ENCODE measurements around the gene ABHD17B. TPM values are rescaled to one million over a fixed set of nuclear protein-coding genes. Genes with fewer than 3 reads are reported as not detected.
"Not testable (repeated sequence)": the region's sequence is repeated elsewhere in the genome, so short reads cannot be mapped to it uniquely, and the experiment has no call there.

Gene ABHD17B
- total RNA-seq, result 7.8 TPM
- long read RNA-seq, transcript ABHD17B-201 (4 exons, 2,614 nt), result major isoform, 8 of 9 reads
- long read RNA-seq, partial matches to known transcripts, result 0 of 9 reads
- long read RNA-seq, other reads (novel, unspliced or antisense), result 1 of 9 reads

GRCh38 chr9:71911061-71911907 is at the start of gene ABHD17B, which contains the start of gene C9orf85:
TSS of gene ABHD17B (minus strand) at chr9:71911193. CDS start at chr9:71875080, 36,113 bp downstream.
TSS of gene C9orf85 (plus strand) at chr9:71911639. CDS start at chr9:71911735, 96 bp downstream.
- intact Hi-C loops (cut with DNase I), result loop anchor here (5.0 to 10.0 kb wide), 2 partner anchors 114 to 144 kb away; partner anchors contain the start of gene CEMIP2
- peak; percentile 99 for DNase-seq (ENCODE audit: low spot score)

- intact Hi-C loops (cut with DNase I), result loop anchor here (10.0 kb wide), 1 partner anchor 59 kb away; no protein-coding TSS in a partner anchor
- no peak for DNase-seq (ENCODE audit: low spot score)
These were observed 44.4 kb upstream of the ABHD17B start for GRCh38 chr9:71955300-71955915.

- not testable (repeated sequence) for DNase-seq (ENCODE audit: low spot score)
- intact Hi-C loops (cut with DNase I), result loop anchor here (10.0 kb wide), 1 partner anchor 60 kb away; no protein-coding TSS in a partner anchor
These were observed 43.7 kb upstream of the ABHD17B start for GRCh38 chr9:71954652-71955051.

GRCh38 chr9:71944754-71945375 is 33.9 kb upstream of the ABHD17B start:
- intact Hi-C loops (cut with DNase I), result no loop called here
- no peak for DNase-seq (ENCODE audit: low spot score)

- no peak for DNase-seq (ENCODE audit: low spot score)
- intact Hi-C loops (cut with DNase I), result no loop called here
These were observed 31.1 kb upstream of the ABHD17B start for GRCh38 chr9:71941998-71942567.

GRCh38 chr9:71941060-71941568 is 30.1 kb upstream of the ABHD17B start:
- intact Hi-C loops (cut with DNase I), result no loop called here
- DNase-seq (ENCODE audit: low spot score), result no peak

GRCh38 chr9:71937898-71938297 is 26.9 kb upstream of the ABHD17B start:
- intact Hi-C loops (cut with DNase I), result no loop called here
- DNase-seq (ENCODE audit: low spot score), result no peak

- intact Hi-C loops (cut with DNase I), result no loop called here
- no peak for DNase-seq (ENCODE audit: low spot score)
These were observed 26.2 kb upstream of the ABHD17B start for GRCh38 chr9:71937070-71937625.

- DNase-seq (ENCODE audit: low spot score), result no peak
- intact Hi-C loops (cut with DNase I), result no loop called here
These were observed 25.1 kb upstream of the ABHD17B start for GRCh38 chr9:71936066-71936465.

GRCh38 chr9:71931166-71931565 is 20.2 kb upstream of the ABHD17B start:
- intact Hi-C loops (cut with DNase I), result no loop called here

GRCh38 chr9:71929791-71930440 is 18.9 kb upstream of the ABHD17B start:
- intact Hi-C loops (cut with DNase I), result no loop called here
- DNase-seq (ENCODE audit: low spot score), result no peak

More at GRCh38 chr9:71931166-71931565, 20.2 kb upstream of the ABHD17B start:
- no peak for DNase-seq (ENCODE audit: low spot score)

GRCh38 chr9:71929223-71929622 is 18.2 kb upstream of the ABHD17B start:
- intact Hi-C loops (cut with DNase I), result no loop called here
- no peak for DNase-seq (ENCODE audit: low spot score)

GRCh38 chr9:71928806-71929205 is 17.8 kb upstream of the ABHD17B start:
- intact Hi-C loops (cut with DNase I), result no loop called here
- DNase-seq (ENCODE audit: low spot score), result no peak

- DNase-seq (ENCODE audit: low spot score), result no peak
- intact Hi-C loops (cut with DNase I), result no loop called here
These were observed 17.4 kb upstream of the ABHD17B start for GRCh38 chr9:71928376-71928775.

- no peak for DNase-seq (ENCODE audit: low spot score)
- intact Hi-C loops (cut with DNase I), result no loop called here
These were observed 14.8 kb upstream of the ABHD17B start for GRCh38 chr9:71925834-71926233.

GRCh38 chr9:71924576-71924975 is 13.6 kb upstream of the ABHD17B start:
- intact Hi-C loops (cut with DNase I), result no loop called here
- no peak for DNase-seq (ENCODE audit: low spot score)

GRCh38 chr9:71921190-71921814 is 10.3 kb upstream of the ABHD17B start:
- DNase-seq (ENCODE audit: low spot score), result no peak
- intact Hi-C loops (cut with DNase I), result no loop called here
